Natural killer cell treated with Interleukin-12 subunit alpha and Interleukin-12 subunit beta and Interleukin-15 and Interleukin-18, amount 100 ng/mL, for 72 hours (primary cell): Measurements from ENCODE around the gene ADAMTS16. TPM values are rescaled to one million over a fixed set of nuclear protein-coding genes. Genes with fewer than 3 reads are reported as not detected.

Source experiments
- ATAC-seq, 2 donors: fragments of 150-1000 bp; cut with Tn5 transposase in 1 of 2; sonication (Bioruptor Pico), chemical (Tn5 transposase) in 1 of 2; 2 replicates each; pipeline ENCODE4 v1.10.0; 2021
- DNase-seq: peaks from one replicate; pipeline ENCODE4 v3.0.0; 2022; ENCODE audit warnings: low spot score
- H3K27ac Mint-ChIP-seq, 2 donors: 1 replicate in 1 of 2; 2 replicates in 1 of 2; pipeline ENCODE4 v1.8.0; 2022; ENCODE audit warnings: mixed read lengths in 2 of 2, mild to moderate bottlenecking in 1 of 2, moderate library complexity in 1 of 2
- H3K27me3 Mint-ChIP-seq, 2 donors: 1 replicate in 1 of 2; 2 replicates in 1 of 2; pipeline ENCODE4 v1.8.0; 2022; ENCODE audit warnings: mixed read lengths in 2 of 2
- H3K36me3 Mint-ChIP-seq: one replicate; pipeline ENCODE4 v1.8.0; 2022; ENCODE audit warnings: mixed read lengths
- H3K4me1 Mint-ChIP-seq, 2 donors: 1 replicate in 1 of 2; 2 replicates in 1 of 2; pipeline ENCODE4 v1.8.0; 2022; ENCODE audit warnings: low read depth in 2 of 2, mixed read lengths in 2 of 2, mild to moderate bottlenecking in 1 of 2
- H3K4me3 Mint-ChIP-seq: one replicate; pipeline ENCODE4 v1.8.0; 2022; ENCODE audit warnings: mixed read lengths
- H3K9me3 Mint-ChIP-seq: 2 replicates; pipeline ENCODE4 v1.8.0; 2022; ENCODE audit warnings: mixed read lengths
- total RNA-seq, 2 donors: library from RNA; stranded (reverse); gene quantifications; one replicate each; pipeline ENCODE4 v1.2.3, GENCODE V29; 2022

The ADAMTS16 gene
- total RNA-seq, 2 donors from 2014 or later = not detected

DNA sequence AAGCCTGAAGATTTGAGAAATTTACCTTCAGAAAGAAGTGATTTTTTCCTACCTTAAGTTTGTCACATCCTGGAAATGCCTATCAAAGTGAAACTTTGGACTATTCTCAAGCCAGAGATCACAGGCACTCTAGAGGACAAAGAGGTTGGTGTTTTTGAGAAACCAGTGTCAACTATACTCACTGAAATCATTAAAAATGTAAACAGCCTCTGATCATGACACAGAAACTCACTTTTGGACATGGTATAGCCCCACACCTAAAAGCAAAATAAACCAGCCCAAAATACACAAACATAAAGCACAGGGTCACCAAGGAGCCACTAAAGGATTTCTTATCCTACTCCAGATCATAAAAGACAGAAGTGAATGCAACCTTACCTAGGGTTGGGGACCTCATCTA lies 216.6 kb downstream of the ADAMTS16 start:
- DNase-seq = no peak
- Mint-ChIP-seq H3K4me1 (peaks cover 3 to 5% of the 10 kb centered on the region in 2 donors), H3K27ac (no peak overlapping the region), H3K4me3 (no peak overlapping the region), H3K9me3 (peaks cover 4% of the 10 kb centered on the region), H3K27me3 (no peaks in the 10 kb centered on the region), H3K36me3 (no peaks in the 10 kb centered on the region)
- no peak for ATAC-seq

DNA sequence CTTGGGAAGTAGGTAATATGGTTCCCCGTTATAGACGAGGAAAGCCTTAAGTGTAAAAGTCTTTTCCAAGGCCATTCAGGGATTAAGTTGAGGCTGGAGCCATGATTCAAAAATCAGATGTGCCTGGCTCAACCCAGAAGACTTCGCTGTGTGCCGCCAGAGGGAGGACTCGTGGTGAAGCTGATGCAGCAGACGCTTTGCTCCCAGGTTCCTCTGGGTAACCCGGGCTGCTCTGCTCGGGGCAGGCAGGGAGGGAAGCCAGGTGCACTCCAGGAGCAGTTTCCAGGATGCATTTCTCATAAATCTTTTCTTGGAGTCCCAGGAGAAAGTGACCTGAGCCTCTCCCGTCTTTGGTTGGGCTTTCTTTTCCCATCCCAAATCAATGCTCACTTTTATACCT lies 219.5 kb downstream of the ADAMTS16 start:
- Mint-ChIP-seq H3K4me1 (peaks cover 3 to 5% of the 10 kb centered on the region in 2 donors), H3K27ac (no peak overlapping the region), H3K27me3 (no peaks in the 10 kb centered on the region), H3K36me3 (no peaks in the 10 kb centered on the region), H3K4me3 (no peak overlapping the region), H3K9me3 (no peaks in the 10 kb centered on the region)
- ATAC-seq (no peak), DNase-seq (no peak)

DNA sequence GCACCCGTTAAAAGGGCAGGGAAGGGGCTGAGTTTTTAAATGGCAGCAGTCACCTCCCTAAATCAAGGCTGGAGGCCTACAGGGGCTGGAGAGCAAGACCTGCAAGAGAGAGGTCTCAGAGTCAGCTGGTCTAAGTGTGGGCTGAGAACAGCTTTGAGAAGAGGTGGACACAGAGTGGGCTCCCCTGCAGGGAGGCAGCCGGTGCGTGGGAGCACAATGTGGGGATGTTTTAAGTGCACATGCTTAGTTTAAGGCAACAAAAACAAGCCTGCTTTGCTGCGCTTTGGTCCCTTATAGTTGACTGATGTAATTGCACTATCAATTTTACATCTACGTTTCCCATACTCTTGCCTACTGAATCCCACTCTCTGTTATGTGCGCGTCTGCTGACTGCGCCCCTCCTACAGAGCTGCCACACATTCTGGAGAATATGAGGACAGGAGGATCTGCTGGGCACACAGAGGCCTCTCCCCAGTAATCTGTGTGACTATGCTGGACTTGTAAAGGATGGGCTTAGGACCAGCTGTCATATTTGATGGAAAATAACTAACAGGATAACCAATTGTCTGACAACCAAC lies 220.3 kb downstream of the ADAMTS16 start:
- H3K4me3 Mint-ChIP-seq = no peak overlapping the region
- no peak for ATAC-seq
- H3K9me3 Mint-ChIP-seq = no peaks in the 10 kb centered on the region
- H3K4me1 Mint-ChIP-seq = peaks cover 3 to 5% of the 10 kb centered on the region in 2 donors
- no peaks in the 10 kb centered on the region for H3K36me3 Mint-ChIP-seq
- H3K27ac Mint-ChIP-seq = no peak overlapping the region
- DNase-seq = no peak
- H3K27me3 Mint-ChIP-seq = no peaks in the 10 kb centered on the region

DNA sequence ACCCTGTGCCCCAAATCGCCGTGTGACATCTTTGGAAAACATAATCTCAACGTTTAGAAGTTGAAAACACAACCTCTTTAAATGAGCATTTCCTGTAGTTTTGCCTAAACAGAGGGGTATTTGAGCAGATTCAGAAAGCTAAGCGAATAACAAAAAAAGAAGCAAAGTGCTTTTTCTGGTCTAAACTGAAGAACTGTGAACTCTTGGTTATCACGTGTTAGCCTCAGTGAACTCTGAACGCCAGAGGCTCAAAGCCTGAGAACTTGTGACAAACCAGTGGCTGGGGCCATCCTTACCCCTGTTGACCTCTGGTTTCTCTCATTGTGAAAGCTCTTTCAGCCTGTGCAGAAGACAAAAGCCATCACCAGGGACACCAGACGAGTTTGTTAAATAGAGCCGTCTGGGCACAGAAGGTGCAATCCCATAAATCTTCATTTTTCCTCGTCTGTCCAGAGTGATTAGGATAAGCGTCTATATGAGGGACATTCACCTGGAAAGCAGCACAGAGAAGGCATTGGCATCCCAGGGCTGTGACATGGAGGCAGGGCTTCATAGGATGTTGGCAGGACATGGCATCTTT lies 220.9 kb downstream of the ADAMTS16 start:
- H3K36me3 Mint-ChIP-seq = no peaks in the 10 kb centered on the region
- no peak overlapping the region for H3K4me3 Mint-ChIP-seq
- no peaks in the 10 kb centered on the region for H3K9me3 Mint-ChIP-seq
- ATAC-seq (no peak), DNase-seq (no peak)
- peaks cover 3 to 5% of the 10 kb centered on the region in 2 donors for H3K4me1 Mint-ChIP-seq
- H3K27me3 Mint-ChIP-seq = no peaks in the 10 kb centered on the region
- no peak overlapping the region for H3K27ac Mint-ChIP-seq

DNA sequence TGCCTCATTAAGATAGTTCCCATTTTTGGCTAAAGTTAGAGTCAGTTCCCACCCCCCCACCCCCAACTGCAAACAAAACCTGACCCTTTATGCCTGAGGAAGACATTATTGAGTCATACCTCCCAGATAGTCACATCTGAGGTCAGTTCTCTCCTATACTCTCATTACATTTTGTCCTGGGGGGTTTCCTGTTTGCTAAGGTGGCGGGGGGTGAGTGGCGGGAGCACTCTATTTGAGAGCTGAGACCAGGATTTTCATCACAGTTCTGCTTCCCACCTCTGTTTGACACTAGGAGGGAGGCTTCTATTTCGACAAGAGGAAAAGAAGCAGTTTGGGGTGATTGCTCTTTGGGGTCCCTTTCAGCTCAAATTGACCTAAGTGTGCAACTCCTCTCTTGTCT lies 222.9 kb downstream of the ADAMTS16 start:
- Mint-ChIP-seq H3K4me3 (no peak overlapping the region), H3K4me1 (peaks cover 3 to 5% of the 10 kb centered on the region in 2 donors), H3K27ac (no peak overlapping the region), H3K27me3 (no peaks in the 10 kb centered on the region), H3K36me3 (no peaks in the 10 kb centered on the region), H3K9me3 (no peaks in the 10 kb centered on the region)
- DNase-seq = no peak
- ATAC-seq = no peak

DNA sequence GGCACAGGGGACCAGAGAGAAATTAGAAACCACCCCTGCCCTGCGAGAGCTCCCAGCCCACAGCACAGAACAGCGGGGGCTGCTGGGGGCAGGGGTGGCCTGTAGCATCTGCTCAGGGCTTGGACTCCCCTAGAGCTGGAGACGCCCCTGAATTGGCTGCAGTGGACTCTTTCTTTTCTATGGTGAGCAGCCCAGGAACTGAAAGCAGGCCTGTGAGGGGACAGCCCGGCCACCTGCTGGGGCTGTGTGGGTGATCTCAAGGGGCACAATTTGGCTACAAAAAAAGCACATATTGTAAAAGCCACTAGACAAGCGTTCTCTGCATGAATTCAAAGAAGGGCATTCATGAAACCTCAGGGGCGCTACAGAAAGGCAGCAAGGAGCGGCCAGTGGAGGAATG lies 224.8 kb downstream of the ADAMTS16 start:
- DNase-seq (no peak), ATAC-seq (no peak)
- Mint-ChIP-seq H3K27ac (no peak overlapping the region), H3K27me3 (no peaks in the 10 kb centered on the region), H3K4me3 (no peak overlapping the region), H3K4me1 (peaks cover 2 to 5% of the 10 kb centered on the region in 2 donors), H3K36me3 (no peaks in the 10 kb centered on the region), H3K9me3 (no peaks in the 10 kb centered on the region)

DNA sequence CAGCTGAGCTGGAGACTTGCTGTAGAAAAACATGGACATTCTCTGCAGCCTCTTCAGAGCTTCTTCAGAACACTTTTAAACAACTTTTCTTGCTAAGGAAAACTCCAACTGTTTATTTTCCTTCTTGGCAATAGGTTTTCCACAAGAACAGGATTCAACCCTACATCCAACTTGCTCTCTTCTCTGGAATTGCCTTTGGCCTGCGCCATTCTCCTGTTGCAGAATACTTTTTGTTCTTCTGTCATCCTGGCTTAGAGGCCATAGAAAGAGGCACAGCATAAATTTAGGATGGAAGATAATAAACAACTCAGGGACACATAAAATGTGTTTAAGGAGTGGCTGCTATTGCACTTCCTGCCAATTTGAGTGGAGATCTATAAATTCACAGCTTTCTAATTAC lies 227.6 kb downstream of the ADAMTS16 start:
- H3K27me3 Mint-ChIP-seq = peaks cover 0 to 10% of the 10 kb centered on the region in 2 donors
- H3K4me1 Mint-ChIP-seq = no peaks in the 10 kb centered on the region
- H3K4me3 Mint-ChIP-seq = no peak overlapping the region
- DNase-seq = no peak
- no peak overlapping the region for H3K27ac Mint-ChIP-seq
- H3K9me3 Mint-ChIP-seq = no peaks in the 10 kb centered on the region
- H3K36me3 Mint-ChIP-seq = no peaks in the 10 kb centered on the region
- ATAC-seq = no peak

DNA sequence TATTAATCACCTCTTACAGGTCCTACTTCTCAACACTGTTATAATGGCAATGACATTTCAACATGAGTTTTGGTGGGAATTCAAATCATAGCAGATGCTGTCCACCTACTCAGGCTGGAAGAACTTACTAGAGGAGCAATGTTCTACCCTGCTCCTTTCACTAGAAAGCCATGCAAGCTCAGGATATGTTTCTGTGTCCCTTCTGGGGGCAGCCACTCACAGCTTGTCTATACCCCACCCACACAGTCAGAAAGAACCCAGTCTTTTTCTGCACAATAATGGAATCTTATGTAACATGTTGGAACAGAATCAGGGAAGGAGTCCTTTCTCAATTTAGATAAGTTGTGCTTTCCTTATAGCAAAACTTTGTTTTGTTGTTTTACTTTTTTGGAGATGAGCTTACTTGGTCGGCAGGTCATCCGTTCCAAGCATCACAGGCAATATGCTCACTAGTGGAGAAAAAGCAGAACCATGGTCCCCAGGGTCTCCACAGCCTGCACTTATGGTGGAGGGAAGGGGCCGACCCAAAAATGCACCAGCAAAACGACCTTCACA lies 229.0 kb downstream of the ADAMTS16 start:
- Mint-ChIP-seq H3K36me3 (no peaks in the 10 kb centered on the region), H3K27me3 (peaks cover 0 to 10% of the 10 kb centered on the region in 2 donors)
- ATAC-seq = no peak

More for the DNA sequence above, 229.0 kb downstream of the ADAMTS16 start:
- Mint-ChIP-seq H3K4me1 (no peaks in the 10 kb centered on the region), H3K9me3 (no peaks in the 10 kb centered on the region), H3K27ac (no peak overlapping the region), H3K4me3 (no peak overlapping the region)
- no peak for DNase-seq
